Measurements from ENCODE around the gene NOXRED1.

The NOXRED1 gene

GRCh38 chr14:77459072-77459723 lies 35.9 kb upstream of the NOXRED1 start:
- Histone ChIP-seq H3K36me3 (replicated peaks) (peaks cover 42% of the 10 kb centered on the region), H3K4me3 (ENCODE audit: low read depth, low read length) (peak overlapping the region; percentile 81), H3K27me3 (replicated peaks) (no peaks in the 10 kb centered on the region), H3K27ac (peak overlapping the region; percentile 81)
- peak; percentile 85 for DNase-seq
- in situ Hi-C loops (cut with HindIII; ENCODE audit: low pct_ligation_motif_present, low sequenced_read_pairs) = no loop called here
- TF ChIP-seq CTCF (IDR thresholded peaks at IDR 0.05; ENCODE audit: low read depth, low read length, missing control alignments) = peak; percentile 80

- peak; percentile 24 for DNase-seq
- in situ Hi-C loops (cut with HindIII; ENCODE audit: low pct_ligation_motif_present, low sequenced_read_pairs) = no loop called here
- TF ChIP-seq CTCF (IDR thresholded peaks at IDR 0.05; ENCODE audit: low read depth, low read length, missing control alignments) = no peak
- H3K4me3 ChIP-seq (ENCODE audit: low read depth, low read length) = peak overlapping the region; percentile 81
- peak overlapping the region; percentile 81 for H3K27ac ChIP-seq
- H3K27me3 ChIP-seq (replicated peaks) = no peaks in the 10 kb centered on the region
- peaks cover 34% of the 10 kb centered on the region for H3K36me3 ChIP-seq (replicated peaks)
Measured at GRCh38 chr14:77458249-77458950, 35.1 kb upstream of the NOXRED1 start.

GRCh38 chr14:77457522-77458248 lies 34.4 kb upstream of the NOXRED1 start, which contains the start of the genes AHSA1 and VIPAS39:
Gene AHSA1, plus strand, starts transcription at chr14:77458093. Its CDS starts 97 bp downstream, at chr14:77458190.
Gene VIPAS39, minus strand, starts transcription at chr14:77457601. Its CDS starts 3,499 bp downstream, at chr14:77454102.
- H3K36me3 ChIP-seq (replicated peaks) = peaks cover 28% of the 10 kb centered on the region
- H3K27me3 ChIP-seq (replicated peaks) = no peaks in the 10 kb centered on the region
- TF ChIP-seq CTCF (IDR thresholded peaks at IDR 0.05; ENCODE audit: low read depth, low read length, missing control alignments) = peak; percentile 2
- in situ Hi-C loops (cut with HindIII; ENCODE audit: low pct_ligation_motif_present, low sequenced_read_pairs) = no loop called here
- H3K27ac ChIP-seq = peak within 1 kb of the TSS; percentile 81
- DNase-seq = peak; percentile 100
- peak within 1 kb of the TSS; percentile 81 for H3K4me3 ChIP-seq (ENCODE audit: low read depth, low read length)

- Histone ChIP-seq H3K27ac (peak overlapping the region; percentile 26), H3K4me3 (ENCODE audit: low read depth, low read length) (peak overlapping the region; percentile 81), H3K36me3 (replicated peaks) (peaks cover 22% of the 10 kb centered on the region), H3K27me3 (replicated peaks) (no peaks in the 10 kb centered on the region)
- in situ Hi-C loops (cut with HindIII; ENCODE audit: low pct_ligation_motif_present, low sequenced_read_pairs) = no loop called here
- no peak for DNase-seq
- TF ChIP-seq CTCF (IDR thresholded peaks at IDR 0.05; ENCODE audit: low read depth, low read length, missing control alignments) = no peak
Measured at GRCh38 chr14:77457115-77457521, 33.8 kb upstream of the NOXRED1 start.

- Histone ChIP-seq H3K27ac (no peak overlapping the region), H3K36me3 (replicated peaks) (peaks cover 16% of the 10 kb centered on the region), H3K27me3 (replicated peaks) (no peaks in the 10 kb centered on the region), H3K4me3 (ENCODE audit: low read depth, low read length) (no peak overlapping the region)
- TF ChIP-seq CTCF (IDR thresholded peaks at IDR 0.05; ENCODE audit: low read depth, low read length, missing control alignments) = no peak
- in situ Hi-C loops (cut with HindIII; ENCODE audit: low pct_ligation_motif_present, low sequenced_read_pairs) = no loop called here
- DNase-seq = no peak
Measured at GRCh38 chr14:77455966-77456640, 32.8 kb upstream of the NOXRED1 start.
